HepG2 (cell line): ENCODE data around the gene ST6GALNAC6. TPM values are rescaled to one million over a fixed set of nuclear protein-coding genes. Genes with fewer than 3 reads are reported as not detected.

Source experiments
- ADNP ChIP-seq: sonication (generic); formaldehyde crosslinking; IDR thresholded peaks from 2 replicates; pipeline ENCODE4 v1.4.0; 2020; ENCODE audit warnings: missing genetic modification reagents
- ATF7 ChIP-seq, 2 experiments: fragments of 450-650 bp in 1 of 2; sonication (generic) in 1 of 2; formaldehyde crosslinking in 1 of 2; IDR thresholded peaks; 2 replicates each; pipeline versions ENCODE4 v1.4.0 to v1.6.1; 2016 to 2020; ENCODE audit warnings: antibody characterized with exemption in 1 of 2, mild to moderate bottlenecking in 1 of 2, missing genetic modification reagents in 1 of 2
- FOXJ3 ChIP-seq: sonication (generic); formaldehyde crosslinking; IDR thresholded peaks from 2 replicates; pipeline ENCODE4 v1.4.0; 2020; ENCODE audit warnings: missing genetic modification reagents, mild to moderate bottlenecking, borderline replicate concordance
- FOXP1 ChIP-seq, 2 experiments: fragments of 450-650 bp in 1 of 2; IDR thresholded peaks; 2 replicates each; pipeline ENCODE4 v1.6.1; 2017 to 2018; ENCODE audit warnings: antibody characterized with exemption in 1 of 2
- MAZ ChIP-seq, 2 experiments: sonication (generic) in 1 of 2; formaldehyde crosslinking in 1 of 2; IDR thresholded peaks; 2 replicates each; pipeline versions ENCODE4 v1.5.0 to v1.6.1; 2012 to 2020; ENCODE audit warnings: low read depth in 2 of 2, mild to moderate bottlenecking in 2 of 2, borderline replicate concordance in 1 of 2, improper control_type of control experiment in 1 of 2, low read length in 1 of 2, missing genetic modification reagents in 1 of 2, moderate library complexity in 1 of 2
- RELA ChIP-seq: sonication (generic); formaldehyde crosslinking; IDR thresholded peaks from 2 replicates; pipeline ENCODE4 v1.4.0; 2020; ENCODE audit warnings: missing genetic modification reagents
- SETDB1 ChIP-seq: sonication (generic); formaldehyde crosslinking; IDR thresholded peaks from 2 replicates; pipeline ENCODE4 v1.5.1; 2020; ENCODE audit warnings: missing genetic modification reagents, mild to moderate bottlenecking, borderline replicate concordance
- SSRP1 ChIP-seq: IDR thresholded peaks from 2 replicates; pipeline ENCODE4 v1.6.1; 2016; ENCODE audit warnings: control low read depth
- STAT5B ChIP-seq: sonication (generic); formaldehyde crosslinking; IDR thresholded peaks from 2 replicates; pipeline ENCODE4 v1.4.0; 2020; ENCODE audit warnings: missing genetic modification reagents
- ZC3H13 ChIP-seq: sonication (generic); formaldehyde crosslinking; IDR thresholded peaks from 2 replicates; pipeline ENCODE4 v1.8.1; 2023; ENCODE audit warnings: mild to moderate bottlenecking, missing genetic modification reagents, moderate library complexity
- ZFAT ChIP-seq: sonication (generic); formaldehyde crosslinking; conservative IDR thresholded peaks from 2 replicates; pipeline ENCODE4 v1.8.1; 2023; ENCODE audit warnings: missing genetic modification reagents, inconsistent platforms
- ZNF33A ChIP-seq: sonication (generic); formaldehyde crosslinking; IDR thresholded peaks from 2 replicates; pipeline ENCODE4 v1.5.1; 2020; ENCODE audit warnings: missing genetic modification reagents, mild to moderate bottlenecking, moderate library complexity, borderline replicate concordance
- ZNF382 ChIP-seq: sonication (generic); formaldehyde crosslinking; IDR thresholded peaks from 2 replicates; pipeline ENCODE4 v1.5.0; 2020; ENCODE audit warnings: missing genetic modification reagents, mild to moderate bottlenecking, borderline replicate concordance
- ZNF777 ChIP-seq: sonication (generic); formaldehyde crosslinking; IDR thresholded peaks from 2 replicates; pipeline ENCODE4 v1.4.0; 2020; ENCODE audit warnings: missing genetic modification reagents
- ZNF883 ChIP-seq: sonication (generic); formaldehyde crosslinking; IDR thresholded peaks from 2 replicates; pipeline ENCODE4 v1.5.1; 2020; ENCODE audit warnings: mild to moderate bottlenecking, missing genetic modification reagents; ENCODE audit errors: not compliant biosample characterization
- ZSCAN29 ChIP-seq: sonication (generic); formaldehyde crosslinking; conservative IDR thresholded peaks from 2 replicates; pipeline ENCODE4 v1.4.0; 2020; ENCODE audit warnings: mild to moderate bottlenecking, missing genetic modification reagents
- polyA plus RNA-seq, 8 experiments: library from polyadenylated mRNA; depleted of rRNA in 3 of 8; stranded (reverse) in 7 of 8; unstranded in 1 of 8; fragments of >200 nt; fragmentation: Illumina TruSeq in 4 of 8; extraction: Trizol in 4 of 8; gene quantifications; 2 replicates each; pipeline versions ENCODE4 v1.2.1 to v1.2.3, GENCODE V29; 2011 to 2016; ENCODE audit warnings: low read depth in 4 of 8, missing spikeins in 1 of 8, mixed read lengths in 1 of 8; ENCODE audit not compliant: insufficient read depth in 1 of 8
- total RNA-seq, 5 experiments: library from RNA; depleted of rRNA; stranded (reverse); fragments of >200 nt; fragmentation: Illumina TruSeq; extraction: Trizol; gene quantifications; 2 replicates each; pipeline ENCODE4 v1.2.3, GENCODE V29; 2016; ENCODE audit warnings: low read depth in 1 of 5
- TF ChIP-seq, protein P1 (sequence below): sonication (generic); formaldehyde crosslinking; IDR thresholded peaks from 2 replicates; pipeline ENCODE4 v1.9.0; 2021; ENCODE audit warnings: mild to moderate bottlenecking, missing genetic modification reagents
- TF ChIP-seq, protein P2 (sequence below): sonication (generic); formaldehyde crosslinking; IDR thresholded peaks from 2 replicates; pipeline ENCODE4 v1.4.0; 2020; ENCODE audit warnings: missing genetic modification reagents
- TF ChIP-seq, protein P3 (sequence below): sonication (generic); formaldehyde crosslinking; IDR thresholded peaks from 2 replicates; pipeline ENCODE4 v1.4.0; 2020; ENCODE audit warnings: missing genetic modification reagents, borderline replicate concordance
- TF ChIP-seq, protein P4 (sequence below), 2 experiments: fragments of 450-650 bp in 1 of 2; sonication (generic) in 1 of 2; formaldehyde crosslinking; IDR thresholded peaks; 2 replicates each; pipeline versions ENCODE4 v1.5.0 to v1.8.0; 2020 to 2022; ENCODE audit warnings: mild to moderate bottlenecking in 1 of 2, missing genetic modification reagents in 1 of 2

The ST6GALNAC6 gene
- total and polyA plus RNA-seq, 2 of the 13 experiments (the other 11 are each of a cell fraction or from before 2014, with no cell fraction given), result 18.5 to 65.4 TPM

DNA sequence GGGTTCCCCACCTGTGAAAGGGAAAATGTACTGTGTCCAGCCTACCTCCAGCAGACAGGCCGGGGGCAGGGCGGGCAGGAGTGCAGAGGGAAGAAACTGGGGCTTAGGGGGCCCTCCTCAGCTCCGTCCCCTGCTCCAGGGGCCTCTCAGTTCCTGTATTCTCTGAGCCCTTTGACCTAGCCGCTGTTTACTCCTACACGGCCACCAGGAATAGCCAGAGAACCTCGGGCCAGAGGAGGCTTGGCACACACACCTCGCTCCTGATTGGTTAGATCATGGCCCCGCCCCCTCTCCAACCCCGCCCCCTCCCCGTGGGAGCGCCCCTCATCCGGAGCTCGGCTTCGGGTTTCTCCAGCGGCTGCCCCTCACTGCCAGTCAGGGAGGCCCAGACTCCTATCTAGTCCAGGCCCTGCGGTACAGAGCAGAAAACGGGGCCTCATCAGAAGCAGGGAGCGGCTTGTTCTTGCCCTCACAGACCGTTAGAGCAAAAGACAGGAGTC is 2.2 kb downstream of the ST6GALNAC6 start (continued):
- TF ChIP-seq, protein P1, sequence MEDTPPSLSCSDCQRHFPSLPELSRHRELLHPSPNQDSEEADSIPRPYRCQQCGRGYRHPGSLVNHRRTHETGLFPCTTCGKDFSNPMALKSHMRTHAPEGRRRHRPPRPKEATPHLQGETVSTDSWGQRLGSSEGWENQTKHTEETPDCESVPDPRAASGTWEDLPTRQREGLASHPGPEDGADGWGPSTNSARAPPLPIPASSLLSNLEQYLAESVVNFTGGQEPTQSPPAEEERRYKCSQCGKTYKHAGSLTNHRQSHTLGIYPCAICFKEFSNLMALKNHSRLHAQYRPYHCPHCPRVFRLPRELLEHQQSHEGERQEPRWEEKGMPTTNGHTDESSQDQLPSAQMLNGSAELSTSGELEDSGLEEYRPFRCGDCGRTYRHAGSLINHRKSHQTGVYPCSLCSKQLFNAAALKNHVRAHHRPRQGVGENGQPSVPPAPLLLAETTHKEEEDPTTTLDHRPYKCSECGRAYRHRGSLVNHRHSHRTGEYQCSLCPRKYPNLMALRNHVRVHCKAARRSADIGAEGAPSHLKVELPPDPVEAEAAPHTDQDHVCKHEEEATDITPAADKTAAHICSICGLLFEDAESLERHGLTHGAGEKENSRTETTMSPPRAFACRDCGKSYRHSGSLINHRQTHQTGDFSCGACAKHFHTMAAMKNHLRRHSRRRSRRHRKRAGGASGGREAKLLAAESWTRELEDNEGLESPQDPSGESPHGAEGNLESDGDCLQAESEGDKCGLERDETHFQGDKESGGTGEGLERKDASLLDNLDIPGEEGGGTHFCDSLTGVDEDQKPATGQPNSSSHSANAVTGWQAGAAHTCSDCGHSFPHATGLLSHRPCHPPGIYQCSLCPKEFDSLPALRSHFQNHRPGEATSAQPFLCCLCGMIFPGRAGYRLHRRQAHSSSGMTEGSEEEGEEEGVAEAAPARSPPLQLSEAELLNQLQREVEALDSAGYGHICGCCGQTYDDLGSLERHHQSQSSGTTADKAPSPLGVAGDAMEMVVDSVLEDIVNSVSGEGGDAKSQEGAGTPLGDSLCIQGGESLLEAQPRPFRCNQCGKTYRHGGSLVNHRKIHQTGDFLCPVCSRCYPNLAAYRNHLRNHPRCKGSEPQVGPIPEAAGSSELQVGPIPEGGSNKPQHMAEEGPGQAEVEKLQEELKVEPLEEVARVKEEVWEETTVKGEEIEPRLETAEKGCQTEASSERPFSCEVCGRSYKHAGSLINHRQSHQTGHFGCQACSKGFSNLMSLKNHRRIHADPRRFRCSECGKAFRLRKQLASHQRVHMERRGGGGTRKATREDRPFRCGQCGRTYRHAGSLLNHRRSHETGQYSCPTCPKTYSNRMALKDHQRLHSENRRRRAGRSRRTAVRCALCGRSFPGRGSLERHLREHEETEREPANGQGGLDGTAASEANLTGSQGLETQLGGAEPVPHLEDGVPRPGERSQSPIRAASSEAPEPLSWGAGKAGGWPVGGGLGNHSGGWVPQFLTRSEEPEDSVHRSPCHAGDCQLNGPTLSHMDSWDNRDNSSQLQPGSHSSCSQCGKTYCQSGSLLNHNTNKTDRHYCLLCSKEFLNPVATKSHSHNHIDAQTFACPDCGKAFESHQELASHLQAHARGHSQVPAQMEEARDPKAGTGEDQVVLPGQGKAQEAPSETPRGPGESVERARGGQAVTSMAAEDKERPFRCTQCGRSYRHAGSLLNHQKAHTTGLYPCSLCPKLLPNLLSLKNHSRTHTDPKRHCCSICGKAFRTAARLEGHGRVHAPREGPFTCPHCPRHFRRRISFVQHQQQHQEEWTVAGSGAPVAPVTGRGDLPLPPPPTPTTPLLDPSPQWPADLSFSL, result no peak
- no peak for TF ChIP-seq ZNF883 (CRISPR knock-in tag)
- TF ChIP-seq ZSCAN29 (CRISPR knock-in tag), result no peak
- no peak for TF ChIP-seq RELA
- TF ChIP-seq, protein P2, sequence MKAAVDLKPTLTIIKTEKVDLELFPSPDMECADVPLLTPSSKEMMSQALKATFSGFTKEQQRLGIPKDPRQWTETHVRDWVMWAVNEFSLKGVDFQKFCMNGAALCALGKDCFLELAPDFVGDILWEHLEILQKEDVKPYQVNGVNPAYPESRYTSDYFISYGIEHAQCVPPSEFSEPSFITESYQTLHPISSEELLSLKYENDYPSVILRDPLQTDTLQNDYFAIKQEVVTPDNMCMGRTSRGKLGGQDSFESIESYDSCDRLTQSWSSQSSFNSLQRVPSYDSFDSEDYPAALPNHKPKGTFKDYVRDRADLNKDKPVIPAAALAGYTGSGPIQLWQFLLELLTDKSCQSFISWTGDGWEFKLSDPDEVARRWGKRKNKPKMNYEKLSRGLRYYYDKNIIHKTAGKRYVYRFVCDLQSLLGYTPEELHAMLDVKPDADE, result no peak
- TF ChIP-seq ADNP (CRISPR knock-in tag), result no peak
- TF ChIP-seq ZNF382 (CRISPR knock-in tag), result no peak
- TF ChIP-seq ZC3H13, result no peak
- TF ChIP-seq ATF7 (IDR thresholded peaks at IDR 0.05), result no peak
- no peak for TF ChIP-seq ATF7 (CRISPR knock-in tag; IDR thresholded peaks at IDR 0.05)
- TF ChIP-seq, protein P3, sequence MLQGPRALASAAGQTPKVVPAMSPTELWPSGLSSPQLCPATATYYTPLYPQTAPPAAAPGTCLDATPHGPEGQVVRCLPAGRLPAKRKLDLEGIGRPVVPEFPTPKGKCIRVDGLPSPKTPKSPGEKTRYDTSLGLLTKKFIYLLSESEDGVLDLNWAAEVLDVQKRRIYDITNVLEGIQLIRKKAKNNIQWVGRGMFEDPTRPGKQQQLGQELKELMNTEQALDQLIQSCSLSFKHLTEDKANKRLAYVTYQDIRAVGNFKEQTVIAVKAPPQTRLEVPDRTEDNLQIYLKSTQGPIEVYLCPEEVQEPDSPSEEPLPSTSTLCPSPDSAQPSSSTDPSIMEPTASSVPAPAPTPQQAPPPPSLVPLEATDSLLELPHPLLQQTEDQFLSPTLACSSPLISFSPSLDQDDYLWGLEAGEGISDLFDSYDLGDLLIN (CRISPR knock-in tag), result no peak
- TF ChIP-seq ZFAT, result no peak
- no peak for TF ChIP-seq FOXP1 (IDR thresholded peaks at IDR 0.05)
- peak; percentile 83 for TF ChIP-seq FOXP1 (CRISPR knock-in tag; IDR thresholded peaks at IDR 0.05)
- no peak for TF ChIP-seq ZNF33A
- peak; percentile 51; the same call in 1 of the 2 replicates for TF ChIP-seq MAZ (IDR thresholded peaks at IDR 0.05; ENCODE audit: borderline replicate concordance, low read depth, low read length)
- TF ChIP-seq MAZ (CRISPR knock-in tag; IDR thresholded peaks at IDR 0.05; ENCODE audit: low read depth), result no peak
- TF ChIP-seq SETDB1 (CRISPR knock-in tag), result no peak
- TF ChIP-seq, protein P4, sequence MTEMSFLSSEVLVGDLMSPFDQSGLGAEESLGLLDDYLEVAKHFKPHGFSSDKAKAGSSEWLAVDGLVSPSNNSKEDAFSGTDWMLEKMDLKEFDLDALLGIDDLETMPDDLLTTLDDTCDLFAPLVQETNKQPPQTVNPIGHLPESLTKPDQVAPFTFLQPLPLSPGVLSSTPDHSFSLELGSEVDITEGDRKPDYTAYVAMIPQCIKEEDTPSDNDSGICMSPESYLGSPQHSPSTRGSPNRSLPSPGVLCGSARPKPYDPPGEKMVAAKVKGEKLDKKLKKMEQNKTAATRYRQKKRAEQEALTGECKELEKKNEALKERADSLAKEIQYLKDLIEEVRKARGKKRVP (CRISPR knock-in tag; IDR thresholded peaks at IDR 0.05), result no peak
- TF ChIP-seq ZNF777 (CRISPR knock-in tag), result no peak; the same call in 1 of the 2 replicates
- no peak for TF ChIP-seq FOXJ3 (CRISPR knock-in tag)
- TF ChIP-seq SSRP1 (CRISPR knock-in tag), result no peak
- no peak for TF ChIP-seq STAT5B
